Endothelial cell of umbilical vein (primary cell): ENCODE data around the gene UBAP1. TPM values are rescaled to one million over a fixed set of nuclear protein-coding genes. Genes with fewer than 3 reads are reported as not detected.

Source experiments
- BruUV-seq: library from RNA; stranded (reverse); fragments of 400-500 nt; replicated peaks from 2 replicates; lab custom pipeline; 2021; lab: Mats Ljungman, UMichigan
- CTCF ChIA-PET: fragments of 300-600, 350-600 bp; sonication (Branson Sonifier 250); formaldehyde crosslinking; loops from one replicate; lab custom pipeline; 2021; ENCODE audit warnings: antibody characterized with exemption, inconsistent platforms; lab: Charles Lee
- POLR2A ChIA-PET: fragments of 300-600, 350-600 bp; sonication (Branson Sonifier 250); formaldehyde crosslinking; loops from one replicate; lab custom pipeline; 2021; ENCODE audit warnings: antibody characterized with exemption, inconsistent platforms; lab: Charles Lee
- DNase-seq: peaks from one replicate; pipeline ENCODE4 v3.0.0-alpha.2; 2011; ENCODE audit warnings: low read depth, low spot score
- FAIRE-seq: peaks from 2 replicates; lab custom pipeline; 2011; peaks lifted over from hg19 to GRCh38; lab: Jason Lieb, UNC
- H2AFZ ChIP-seq: 2 replicates; pipeline ENCODE4 v1.6.0; 2012; ENCODE audit warnings: low read depth, low read length, control low read depth, inconsistent platforms
- H3K27ac ChIP-seq: 2 replicates; pipeline ENCODE4 v1.5.1; 2011; ENCODE audit warnings: low read depth, mild to moderate bottlenecking, control low read depth, low read length, moderate library complexity; ENCODE audit not compliant: insufficient read depth
- H3K27me3 ChIP-seq, 2 experiments: 2 replicates each; pipeline versions ENCODE4 v1.6.0 to v1.6.1; 2011; ENCODE audit warnings: low read length in 2 of 2, mixed read lengths in 1 of 2; ENCODE audit not compliant: control insufficient read depth in 2 of 2, insufficient read depth in 2 of 2
- H3K36me3 ChIP-seq, 2 experiments: 2 replicates in 1 of 2; 3 replicates in 1 of 2; pipeline ENCODE4 v1.5.1; 2011; ENCODE audit warnings: low read length in 2 of 2, mild to moderate bottlenecking in 1 of 2, moderate library complexity in 1 of 2; ENCODE audit not compliant: control insufficient read depth in 2 of 2, insufficient read depth in 2 of 2; ENCODE audit errors: extremely low read depth in 1 of 2
- H3K4me1 ChIP-seq: 3 replicates; pipeline ENCODE4 v1.5.1; 2011; ENCODE audit warnings: mild to moderate bottlenecking, low read length; ENCODE audit not compliant: control insufficient read depth, insufficient read depth; ENCODE audit errors: extremely low read depth
- H3K4me2 ChIP-seq: 2 replicates; pipeline ENCODE4 v1.6.1; 2011; ENCODE audit warnings: low read length, control low read depth, mixed read lengths; ENCODE audit not compliant: insufficient read depth
- H3K4me3 ChIP-seq, 3 experiments: fragments of 200-600 bp in 1 of 3; sonication (generic), shearing (Covaris generic) in 1 of 3; replicated peaks in 1 of 3; 2 replicates each; pipeline ENCODE4 v1.5.1; 2011 to 2016; ENCODE audit warnings: control low read depth in 3 of 3, low read length in 3 of 3, mild to moderate bottlenecking in 2 of 3, inconsistent platforms in 1 of 3, low read depth in 1 of 3, moderate library complexity in 1 of 3; ENCODE audit not compliant: insufficient read depth in 1 of 3
- H3K79me2 ChIP-seq: 2 replicates; pipeline ENCODE4 v1.6.0; 2012; ENCODE audit warnings: low read length, inconsistent platforms; ENCODE audit not compliant: control insufficient read depth, insufficient read depth
- H3K9ac ChIP-seq: replicated peaks from 2 replicates; pipeline ENCODE3; 2011; ENCODE audit warnings: low read length, control low read depth; ENCODE audit not compliant: insufficient read depth; ENCODE audit errors: extremely low read depth
- H3K9me1 ChIP-seq: replicated peaks from 3 replicates; pipeline ENCODE4 v1.6.0; 2011; ENCODE audit warnings: mild to moderate bottlenecking, low read length; ENCODE audit not compliant: control insufficient read depth, insufficient read depth; ENCODE audit errors: extremely low read depth
- H3K9me3 ChIP-seq: replicated peaks from 2 replicates; pipeline ENCODE4 v1.5.1; 2012; ENCODE audit warnings: low read length, inconsistent platforms; ENCODE audit not compliant: control insufficient read depth, insufficient read depth
- H4K20me1 ChIP-seq: replicated peaks from 2 replicates; pipeline ENCODE3; 2011; ENCODE audit warnings: mild to moderate bottlenecking, low read length; ENCODE audit not compliant: control insufficient read depth, insufficient read depth; ENCODE audit errors: extremely low read depth
- CTCF ChIP-seq, 2 donors: IDR thresholded peaks; 1 replicate in 1 of 2; 2 replicates in 1 of 2; pipeline ENCODE4 v1.5.1; 2011; ENCODE audit warnings: low read length in 2 of 2, mild to moderate bottlenecking in 2 of 2, moderate library complexity in 2 of 2, control low read depth in 1 of 2, inconsistent platforms in 1 of 2, low read depth in 1 of 2; ENCODE audit not compliant: insufficient read depth in 1 of 2; ENCODE audit errors: extremely low read depth in 1 of 2
- EZH2 ChIP-seq: IDR thresholded peaks from 2 replicates; pipeline ENCODE4 v1.6.1; 2012; ENCODE audit warnings: borderline replicate concordance, low read depth, mild to moderate bottlenecking, moderate library complexity, low read length, inconsistent platforms; ENCODE audit not compliant: severe bottlenecking
- FOS ChIP-seq: IDR thresholded peaks from 2 replicates; pipeline ENCODE4 v1.6.1; 2011; ENCODE audit warnings: mild to moderate bottlenecking, low read length, moderate library complexity, borderline replicate concordance; ENCODE audit not compliant: insufficient read depth
- GATA2 ChIP-seq: IDR thresholded peaks from 2 replicates; pipeline ENCODE4 v1.7.0; 2011; ENCODE audit warnings: low read depth, mild to moderate bottlenecking, moderate library complexity, mixed read lengths, low read length; ENCODE audit not compliant: insufficient read length, insufficient read depth
- JUN ChIP-seq: IDR thresholded peaks from 2 replicates; pipeline ENCODE4 v1.6.1; 2011; ENCODE audit warnings: borderline replicate concordance, low read depth; ENCODE audit not compliant: insufficient read length, insufficient read depth
- MAX ChIP-seq: IDR thresholded peaks from 2 replicates; pipeline ENCODE4 v1.6.1; 2011; ENCODE audit not compliant: insufficient read depth, insufficient read length
- MYC ChIP-seq: IDR thresholded peaks from one replicate; pipeline ENCODE4 v1.6.1; 2011; ENCODE audit warnings: mild to moderate bottlenecking, low read depth, low read length
- POLR2A ChIP-seq: IDR thresholded peaks from 2 replicates; pipeline ENCODE4 v1.6.1; 2012; ENCODE audit warnings: low read depth, mild to moderate bottlenecking, control low read depth, low read length
- POLR2AphosphoS5 ChIP-seq: IDR thresholded peaks from 2 replicates; pipeline ENCODE4 v1.6.1; 2012; ENCODE audit warnings: low read depth, mild to moderate bottlenecking, control low read depth, low read length, moderate library complexity; ENCODE audit not compliant: insufficient read depth
- dilution Hi-C: fragments of 300-500 bp; cut with MboI; formaldehyde crosslinking; loops from one replicate; pipeline ENCODE4 v1.15.0; 2019; ENCODE audit warnings: low sequenced_read_pairs; ENCODE audit not compliant: extremely low pct_ligation_motif_present
- intact Hi-C: fragments of 100-400 bp; cut with micrococcal nuclease; formaldehyde crosslinking; loops from one replicate; pipeline ENCODE4 v1.10.0; 2022
- polyA plus RNA-seq, 4 experiments: library from polyadenylated mRNA; depleted of rRNA in 3 of 4; stranded (reverse) in 3 of 4; unstranded in 1 of 4; fragments of >200 nt; gene quantifications; 2 replicates each; pipeline versions ENCODE4 v1.2.1 to v1.2.3, GENCODE V29; 2011 to 2012; ENCODE audit warnings: missing spikeins in 1 of 4
- total RNA-seq: library from RNA; stranded (reverse); gene quantifications from 2 replicates; pipeline ENCODE4 v1.2.3, GENCODE V29; 2021

UBAP1 gene
- total and polyA plus RNA-seq, 2 donors (not counting 3 experiments of a cell fraction or from before 2014, with no cell fraction given), result 38.8 TPM

GRCh38 chr9:34289159-34289558 is 110.3 kb downstream of the UBAP1 start:
- no peak overlapping the region for H2AFZ ChIP-seq
- FAIRE-seq (no peak), DNase-seq (no peak)
- no peaks in the 10 kb centered on the region for H3K79me2 ChIP-seq
- no peaks in the 10 kb centered on the region for H3K36me3 ChIP-seq
- no peaks in the 10 kb centered on the region for H3K9me3 ChIP-seq
- ChIA-PET CTCF (no interaction called here), POLR2A (no interaction called here)
- dilution Hi-C loops, result no loop called here
- H3K27me3 ChIP-seq, result no peaks in the 10 kb centered on the region
- no peak overlapping the region for H3K9ac ChIP-seq
- intact Hi-C loops, result no loop called here
- no peak overlapping the region for H3K27ac ChIP-seq
- BruUV-seq, result no TSS peak
- no peaks in the 10 kb centered on the region for H4K20me1 ChIP-seq
- peaks cover 7% of the 10 kb centered on the region for H3K4me1 ChIP-seq
- H3K4me2 ChIP-seq, result no peak overlapping the region
- TF ChIP-seq POLR2A (no peak), JUN (no peak), EZH2 (no peak), GATA2 (no peak), MYC (no peak), FOS (no peak), MAX (no peak), CTCF (IDR thresholded peaks at IDR 0.05; ENCODE audit: extremely low read depth in 1 of 2, insufficient read depth in 1 of 2, low read depth in 1 of 2, low read length in 2 of 2) (no peak), POLR2AphosphoS5 (no peak)
- no peak overlapping the region for H3K4me3 ChIP-seq
- H3K9me1 ChIP-seq, result no peaks in the 10 kb centered on the region
